HCT116 (cell line): Measurements from ENCODE around the gene GRB2.

Experiments used
- POLR2A ChIP-seq: IDR thresholded peaks from 2 replicates; pipeline ENCODE4 v1.7.0; 2011; ENCODE audit warnings: borderline replicate concordance; ENCODE audit not compliant: insufficient read depth, insufficient read length; ENCODE audit errors: extremely low read depth
- TF ChIP-seq, protein P1 (sequence below), 3 experiments: fragments of 200-600 bp in 1 of 3; sonication (generic) in 1 of 3; IDR thresholded peaks in 2 of 3; conservative IDR thresholded peaks in 1 of 3; 2 replicates each; pipeline ENCODE4 v1.5.1; 2012 to 2017; ENCODE audit warnings: low read depth in 2 of 3, low read length in 2 of 3, antibody characterized with exemption in 1 of 3, borderline replicate concordance in 1 of 3, control low read depth in 1 of 3, mild to moderate bottlenecking in 1 of 3, mixed read lengths in 1 of 3, mixed run types in 1 of 3, moderate library complexity in 1 of 3; ENCODE audit not compliant: insufficient read depth in 1 of 3

DNA sequence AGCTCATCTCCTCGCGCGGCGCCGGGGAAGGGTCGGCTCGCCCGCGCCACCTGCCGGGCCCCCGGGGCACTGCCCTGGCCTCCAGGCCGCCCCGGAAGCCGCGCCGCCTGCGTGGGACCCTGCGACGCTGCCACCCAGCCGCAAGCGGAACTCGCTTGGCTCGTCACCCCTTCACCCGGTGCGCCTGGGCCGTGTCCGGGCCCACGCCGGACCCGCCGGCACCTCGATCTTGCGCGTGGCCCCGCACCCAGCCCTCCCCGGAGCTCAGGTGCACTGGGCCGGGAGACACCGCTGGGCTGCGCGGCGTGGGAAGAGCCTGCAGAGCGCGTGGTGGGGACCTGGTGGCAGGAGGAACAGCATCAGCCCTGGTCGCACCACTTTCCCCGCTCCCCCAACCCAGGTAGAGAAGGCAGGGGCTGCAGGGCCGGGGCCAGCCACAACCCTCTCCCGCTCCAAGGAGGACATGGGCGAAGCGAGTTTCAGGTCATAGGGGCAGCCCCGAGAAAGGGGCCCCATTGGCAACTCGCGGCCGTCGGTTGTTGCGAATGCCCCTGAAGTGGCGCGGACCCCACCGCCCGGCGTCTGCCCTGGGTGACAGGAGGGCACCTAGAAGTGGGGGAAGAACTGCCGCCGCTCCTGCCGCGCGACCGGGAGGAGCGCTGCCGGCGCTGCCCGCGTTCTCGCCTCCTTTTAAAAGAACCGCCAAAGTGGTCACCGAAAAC, 134.1 kb downstream of the GRB2 start:
- TF ChIP-seq POLR2A, result peak; percentile 79
- TF ChIP-seq, protein P1, sequence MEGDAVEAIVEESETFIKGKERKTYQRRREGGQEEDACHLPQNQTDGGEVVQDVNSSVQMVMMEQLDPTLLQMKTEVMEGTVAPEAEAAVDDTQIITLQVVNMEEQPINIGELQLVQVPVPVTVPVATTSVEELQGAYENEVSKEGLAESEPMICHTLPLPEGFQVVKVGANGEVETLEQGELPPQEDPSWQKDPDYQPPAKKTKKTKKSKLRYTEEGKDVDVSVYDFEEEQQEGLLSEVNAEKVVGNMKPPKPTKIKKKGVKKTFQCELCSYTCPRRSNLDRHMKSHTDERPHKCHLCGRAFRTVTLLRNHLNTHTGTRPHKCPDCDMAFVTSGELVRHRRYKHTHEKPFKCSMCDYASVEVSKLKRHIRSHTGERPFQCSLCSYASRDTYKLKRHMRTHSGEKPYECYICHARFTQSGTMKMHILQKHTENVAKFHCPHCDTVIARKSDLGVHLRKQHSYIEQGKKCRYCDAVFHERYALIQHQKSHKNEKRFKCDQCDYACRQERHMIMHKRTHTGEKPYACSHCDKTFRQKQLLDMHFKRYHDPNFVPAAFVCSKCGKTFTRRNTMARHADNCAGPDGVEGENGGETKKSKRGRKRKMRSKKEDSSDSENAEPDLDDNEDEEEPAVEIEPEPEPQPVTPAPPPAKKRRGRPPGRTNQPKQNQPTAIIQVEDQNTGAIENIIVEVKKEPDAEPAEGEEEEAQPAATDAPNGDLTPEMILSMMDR (IDR thresholded peaks at IDR 0.05 in 2 of 3, conservative IDR thresholded peaks at IDR 0.05 in 1 of 3; ENCODE audit: borderline replicate concordance in 1 of 3, insufficient read depth in 1 of 3, low read depth in 2 of 3, low read length in 2 of 3), result peak in 2 of 3 experiments; percentile 54 to 61; a peak in 4 of 6 replicates
